Fibroblast of lung (primary cell): ENCODE data around the gene CLEC11A. TPM values are rescaled to one million over a fixed set of nuclear protein-coding genes. Genes with fewer than 3 reads are reported as not detected.

ENCODE experiments used
- DNase-seq, 2 donors: peaks; one replicate each; pipeline versions ENCODE4 v3.0.0 to v3.0.0-alpha.2; 2010; ENCODE audit warnings: low read depth in 2 of 2
- H2AFZ ChIP-seq: 2 replicates; pipeline ENCODE4 v1.5.1; 2012; ENCODE audit warnings: low read length, control low read depth, inconsistent platforms
- H3K27ac ChIP-seq: 2 replicates; pipeline ENCODE4 v1.5.1; 2011; ENCODE audit warnings: low read length, control low read depth; ENCODE audit not compliant: insufficient read depth
- H3K27me3 ChIP-seq: 2 replicates; pipeline ENCODE4 v1.5.1; 2011; ENCODE audit warnings: mild to moderate bottlenecking, low read length; ENCODE audit not compliant: control insufficient read depth, insufficient read depth
- H3K36me3 ChIP-seq: 2 replicates; pipeline ENCODE4 v1.5.1; 2011; ENCODE audit warnings: low read length; ENCODE audit not compliant: control insufficient read depth, insufficient read depth
- H3K4me1 ChIP-seq: 2 replicates; pipeline ENCODE4 v1.5.1; 2011; ENCODE audit warnings: low read length; ENCODE audit not compliant: control insufficient read depth, insufficient read depth; ENCODE audit errors: extremely low read depth
- H3K4me2 ChIP-seq: 2 replicates; pipeline ENCODE4 v1.5.1; 2011; ENCODE audit warnings: low read length, control low read depth; ENCODE audit not compliant: insufficient read depth; ENCODE audit errors: extremely low read depth
- H3K4me3 ChIP-seq, 4 experiments: fragments of 200-600 bp in 1 of 4; sonication (generic) in 1 of 4; replicated peaks in 1 of 4; 2 replicates each; pipeline ENCODE4 v1.5.1; 2011 to 2016; ENCODE audit warnings: low read length in 4 of 4, low read depth in 3 of 4, mild to moderate bottlenecking in 3 of 4, control low read depth in 2 of 4, inconsistent platforms in 1 of 4, mixed read lengths in 1 of 4; ENCODE audit not compliant: insufficient read depth in 1 of 4; ENCODE audit errors: control extremely low read depth in 1 of 4
- H3K79me2 ChIP-seq: 2 replicates; pipeline ENCODE4 v1.5.1; 2012; ENCODE audit warnings: mild to moderate bottlenecking, low read length, inconsistent platforms; ENCODE audit not compliant: control insufficient read depth, insufficient read depth
- H3K9ac ChIP-seq: 2 replicates; pipeline ENCODE4 v1.5.1; 2011; ENCODE audit warnings: mild to moderate bottlenecking, low read length, control low read depth; ENCODE audit not compliant: insufficient read depth
- H3K9me3 ChIP-seq: 2 replicates; pipeline ENCODE4 v1.5.1; 2012; ENCODE audit warnings: low read depth, low read length; ENCODE audit not compliant: control insufficient read depth, insufficient read depth
- H4K20me1 ChIP-seq: 2 replicates; pipeline ENCODE4 v1.5.1; 2011; ENCODE audit warnings: low read length; ENCODE audit not compliant: control insufficient read depth, insufficient read depth; ENCODE audit errors: extremely low read depth
- EZH2 ChIP-seq: IDR thresholded peaks from 2 replicates; pipeline ENCODE4 v1.5.1; 2012; ENCODE audit warnings: low read length, control low read depth, mild to moderate bottlenecking; ENCODE audit errors: missing control alignments
- polyA plus RNA-seq, 2 donors: library from polyadenylated mRNA; depleted of rRNA in 1 of 2; stranded (reverse) in 1 of 2; unstranded in 1 of 2; fragments of >200 nt; gene quantifications; 2 replicates each; pipeline ENCODE4 v1.2.1, GENCODE V29; 2011 to 2012; ENCODE audit warnings: missing spikeins in 1 of 2
- total RNA-seq: library from RNA; depleted of rRNA; stranded (reverse); fragments of >200 nt; gene quantifications from 2 replicates; pipeline ENCODE4 v1.2.1, GENCODE V29; 2014
- TF ChIP-seq, protein P1 (sequence below), 2 donors: IDR thresholded peaks in 1 of 2; conservative IDR thresholded peaks in 1 of 2; 1 replicate in 1 of 2; 2 replicates in 1 of 2; pipeline ENCODE4 v1.5.1; 2011 to 2012; ENCODE audit warnings: low read length in 2 of 2, control low read depth in 1 of 2, inconsistent platforms in 1 of 2, low read depth in 1 of 2, mild to moderate bottlenecking in 1 of 2

The CLEC11A gene
- total and polyA plus RNA-seq, 2 donors (not counting 1 experiment from before 2014, with no cell fraction given) = 22.5 to 69.4 TPM

DNA sequence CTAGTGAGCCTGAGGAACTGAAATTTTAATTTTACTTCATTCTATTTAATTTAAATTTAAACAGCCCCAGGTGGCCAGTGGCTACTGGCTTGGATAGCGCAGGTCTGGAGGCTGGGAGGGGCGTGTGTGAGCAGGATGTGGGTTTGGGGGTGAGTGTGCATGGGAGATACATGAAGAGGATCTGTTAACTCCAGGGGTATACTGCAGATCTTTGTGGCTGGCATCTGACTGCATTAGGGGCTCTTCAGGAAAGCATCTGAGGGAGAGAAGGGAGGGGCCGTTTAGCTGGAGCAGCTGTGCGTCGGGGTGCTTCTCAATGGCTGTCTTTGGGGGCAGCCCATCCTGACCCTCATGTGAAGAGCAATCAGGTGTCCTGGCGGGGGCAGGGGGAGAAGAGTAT lies 10.3 kb upstream of the CLEC11A start:
- no peak for DNase-seq
- H3K4me1 ChIP-seq = no peaks in the 10 kb centered on the region
- no peaks in the 10 kb centered on the region for H3K36me3 ChIP-seq
- H3K4me3 ChIP-seq = no peak overlapping the region
- no peak for TF ChIP-seq EZH2
- TF ChIP-seq, protein P1, sequence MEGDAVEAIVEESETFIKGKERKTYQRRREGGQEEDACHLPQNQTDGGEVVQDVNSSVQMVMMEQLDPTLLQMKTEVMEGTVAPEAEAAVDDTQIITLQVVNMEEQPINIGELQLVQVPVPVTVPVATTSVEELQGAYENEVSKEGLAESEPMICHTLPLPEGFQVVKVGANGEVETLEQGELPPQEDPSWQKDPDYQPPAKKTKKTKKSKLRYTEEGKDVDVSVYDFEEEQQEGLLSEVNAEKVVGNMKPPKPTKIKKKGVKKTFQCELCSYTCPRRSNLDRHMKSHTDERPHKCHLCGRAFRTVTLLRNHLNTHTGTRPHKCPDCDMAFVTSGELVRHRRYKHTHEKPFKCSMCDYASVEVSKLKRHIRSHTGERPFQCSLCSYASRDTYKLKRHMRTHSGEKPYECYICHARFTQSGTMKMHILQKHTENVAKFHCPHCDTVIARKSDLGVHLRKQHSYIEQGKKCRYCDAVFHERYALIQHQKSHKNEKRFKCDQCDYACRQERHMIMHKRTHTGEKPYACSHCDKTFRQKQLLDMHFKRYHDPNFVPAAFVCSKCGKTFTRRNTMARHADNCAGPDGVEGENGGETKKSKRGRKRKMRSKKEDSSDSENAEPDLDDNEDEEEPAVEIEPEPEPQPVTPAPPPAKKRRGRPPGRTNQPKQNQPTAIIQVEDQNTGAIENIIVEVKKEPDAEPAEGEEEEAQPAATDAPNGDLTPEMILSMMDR (conservative IDR thresholded peaks at IDR 0.05 in 1 of 2, IDR thresholded peaks at IDR 0.05 in 1 of 2; ENCODE audit: low read depth in 1 of 2, low read length in 2 of 2) = no peak
- no peaks in the 10 kb centered on the region for H3K79me2 ChIP-seq
- no peaks in the 10 kb centered on the region for H3K9me3 ChIP-seq
- H3K9ac ChIP-seq = no peak overlapping the region
- no peak overlapping the region for H3K27ac ChIP-seq
- H3K4me2 ChIP-seq = no peak overlapping the region
- H3K27me3 ChIP-seq = no peaks in the 10 kb centered on the region
- no peak overlapping the region for H2AFZ ChIP-seq
- no peaks in the 10 kb centered on the region for H4K20me1 ChIP-seq

DNA sequence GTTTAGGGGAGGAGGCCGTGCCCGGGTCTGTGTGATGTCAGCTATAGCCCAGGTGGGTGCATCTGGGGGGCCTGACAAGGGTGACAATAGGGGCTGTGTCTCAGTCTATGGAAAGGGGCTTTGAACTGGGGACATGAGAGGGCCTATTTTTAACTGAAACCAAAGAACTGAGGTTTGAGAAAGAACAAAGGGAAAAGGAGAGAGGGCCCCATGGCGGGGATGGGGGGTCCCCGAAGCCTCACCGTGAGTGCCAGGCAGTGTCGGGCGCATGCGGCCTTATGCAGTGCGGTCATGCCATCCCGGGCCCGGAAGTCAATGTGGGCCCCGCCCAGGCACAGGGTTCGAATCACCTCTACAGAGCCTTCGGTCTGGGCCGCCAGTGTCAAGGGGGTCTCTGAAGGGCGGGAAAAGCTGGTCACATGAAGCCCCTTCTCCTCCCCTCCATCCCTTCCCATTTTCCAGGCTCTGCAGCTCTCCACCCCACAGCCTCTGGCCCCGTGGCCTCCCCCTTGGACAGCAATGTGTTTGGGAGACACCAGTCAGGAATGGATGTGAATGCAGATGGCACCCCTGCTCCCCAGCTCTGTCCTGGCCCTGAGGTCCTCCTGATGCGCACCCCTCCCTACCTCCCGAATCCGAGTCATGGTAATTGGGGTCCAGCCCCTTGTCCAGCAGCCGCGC lies 9.5 kb upstream of the CLEC11A start:
- Histone ChIP-seq H4K20me1 (no peaks in the 10 kb centered on the region), H3K27ac (no peak overlapping the region), H2AFZ (no peak overlapping the region), H3K27me3 (no peaks in the 10 kb centered on the region), H3K4me3 (no peak overlapping the region), H3K4me2 (no peak overlapping the region), H3K4me1 (no peaks in the 10 kb centered on the region), H3K9me3 (no peaks in the 10 kb centered on the region), H3K36me3 (no peaks in the 10 kb centered on the region), H3K79me2 (no peaks in the 10 kb centered on the region), H3K9ac (no peak overlapping the region)
- TF ChIP-seq, protein P1 (conservative IDR thresholded peaks at IDR 0.05 in 1 of 2, IDR thresholded peaks at IDR 0.05 in 1 of 2; ENCODE audit: low read depth in 1 of 2, low read length in 2 of 2) = no peak
- TF ChIP-seq EZH2 = no peak
- no peak for DNase-seq

DNA sequence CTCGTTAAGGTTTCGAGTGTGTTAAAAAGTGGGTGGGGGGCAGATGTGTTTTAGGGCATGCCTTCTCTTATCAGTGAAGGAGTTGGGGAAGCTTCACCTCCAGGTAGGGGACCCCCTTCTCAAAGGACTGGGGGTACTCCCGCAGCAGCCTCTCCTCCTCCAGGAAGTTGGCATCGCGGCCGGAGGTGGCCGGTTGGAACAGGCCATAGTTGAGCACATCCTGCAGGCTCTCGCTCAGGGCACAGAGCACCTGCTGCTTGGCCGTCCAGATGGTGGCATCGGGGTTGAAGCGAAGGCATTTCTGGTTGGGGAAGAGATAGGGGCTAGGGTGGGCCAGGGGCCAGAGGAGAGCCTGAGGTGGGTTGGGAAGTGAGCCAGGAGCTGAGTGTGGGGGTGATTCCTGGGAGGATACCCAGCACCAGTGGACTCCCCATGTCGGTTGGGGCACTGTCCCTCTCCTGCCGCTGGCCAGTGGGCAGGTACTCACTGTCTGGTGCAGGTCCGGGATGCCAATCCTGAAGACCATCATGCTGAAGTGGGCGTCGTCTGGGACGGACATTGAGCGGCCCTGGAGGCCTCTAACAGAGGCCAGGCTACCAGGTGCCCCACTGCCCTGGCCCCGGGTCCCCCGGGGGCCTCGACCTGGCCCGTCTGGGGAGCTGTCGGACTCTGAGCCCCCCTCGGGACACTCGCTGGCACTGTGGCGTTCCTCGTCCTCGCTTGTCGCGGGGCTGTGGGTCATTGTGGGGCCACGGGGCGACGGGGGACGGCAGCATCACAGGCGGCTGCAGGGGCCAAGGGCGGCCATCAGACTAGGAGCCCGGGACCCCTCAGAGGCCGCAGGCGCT lies 6.8 kb upstream of the CLEC11A start:
- H3K4me2 ChIP-seq = no peak overlapping the region
- DNase-seq = no peak
- no peak overlapping the region for H3K4me3 ChIP-seq
- H3K4me1 ChIP-seq = peaks cover 9% of the 10 kb centered on the region
- H2AFZ ChIP-seq = no peak overlapping the region
- no peak overlapping the region for H3K9ac ChIP-seq
- H3K27me3 ChIP-seq = no peaks in the 10 kb centered on the region
- H3K27ac ChIP-seq = no peak overlapping the region
- no peaks in the 10 kb centered on the region for H4K20me1 ChIP-seq
- TF ChIP-seq, protein P1 (conservative IDR thresholded peaks at IDR 0.05 in 1 of 2, IDR thresholded peaks at IDR 0.05 in 1 of 2; ENCODE audit: low read depth in 1 of 2, low read length in 2 of 2) = no peak
- TF ChIP-seq EZH2 = no peak
- H3K9me3 ChIP-seq = no peaks in the 10 kb centered on the region
- H3K79me2 ChIP-seq = no peaks in the 10 kb centered on the region
- no peaks in the 10 kb centered on the region for H3K36me3 ChIP-seq
